ENCODE measurements around the gene KRTAP5-6.

DNA sequence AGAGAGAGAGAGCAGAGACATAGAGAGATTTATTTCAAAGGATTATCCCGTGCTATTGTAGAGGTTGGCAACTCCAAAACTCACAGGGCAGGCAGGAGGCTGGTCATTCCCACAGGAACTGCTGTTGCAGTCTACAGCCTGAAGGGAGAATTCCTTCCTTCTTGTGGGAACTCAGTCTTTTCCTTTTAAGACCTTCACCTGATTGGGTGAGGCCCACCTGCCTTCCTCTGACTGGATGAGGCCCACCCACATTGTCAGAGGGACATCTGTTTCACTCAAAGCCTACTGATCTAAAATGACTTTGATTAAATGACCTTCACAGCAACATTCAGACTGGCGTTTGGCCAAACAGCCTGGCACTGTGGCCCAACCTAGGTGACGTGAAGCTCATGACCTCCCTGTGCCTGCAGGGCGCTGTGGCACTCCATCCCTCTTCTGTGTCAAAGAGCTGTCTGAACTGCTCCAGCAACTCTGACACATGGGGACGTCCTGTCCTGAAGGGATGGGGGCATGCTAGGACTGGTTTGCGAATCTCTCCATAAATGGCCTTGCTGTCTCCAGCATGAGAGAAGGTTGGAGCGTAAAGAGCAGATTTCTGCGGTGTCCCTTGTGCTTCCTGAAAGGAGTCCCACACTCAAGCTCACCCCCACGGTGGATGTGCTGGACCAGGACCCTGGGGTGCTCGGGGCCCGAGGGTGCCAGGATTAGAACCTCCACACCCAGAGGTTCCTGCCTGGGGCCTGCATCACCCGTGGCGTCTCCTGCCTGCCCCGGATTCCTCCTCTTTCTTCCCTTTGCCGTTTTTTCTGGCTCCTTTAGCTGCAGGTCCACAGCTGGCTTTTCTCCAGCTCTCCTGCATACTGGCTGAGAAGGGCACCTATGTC, 46.7 kb upstream of the KRTAP5-6 start:
- no peak for TF ChIP-seq POLR2A (IDR thresholded peaks at IDR 0.05; ENCODE audit: low read length)
- TF ChIP-seq GATA1 (IDR thresholded peaks at IDR 0.05; ENCODE audit: low read depth, low read length): no peak

All from erythroblast (primary cell).